NOMO-1 treated with dmso at 0.1 percent for 144 hours (cell line): ENCODE results near the gene RHOV.
A peak's percentile ranks its signal among the peaks of the same experiment; 100 is the strongest.

Experiments used
- DNase-seq: peaks from one replicate; lab custom pipeline; 2025; ENCODE audit not compliant: unreplicated experiment; lab: John Stamatoyannopoulos, UW

The RHOV gene

GRCh38 chr15:40904552-40905201 is 30.6 kb upstream of the RHOV start:
- DNase-seq, result no peak

- DNase-seq, result peak; percentile 97
Measured at GRCh38 chr15:40902605-40903561, 28.8 kb upstream of the RHOV start.

GRCh38 chr15:40901053-40901443 is 27.0 kb upstream of the RHOV start:
- no peak for DNase-seq

GRCh38 chr15:40900256-40901052 is 26.4 kb upstream of the RHOV start:
- no peak for DNase-seq

- DNase-seq, result no peak
Measured at GRCh38 chr15:40899536-40900207, 25.6 kb upstream of the RHOV start.

- peak; percentile 70 for DNase-seq
Measured at GRCh38 chr15:40894681-40895448, 20.8 kb upstream of the RHOV start.

- DNase-seq, result peak; percentile 96
Measured at GRCh38 chr15:40893733-40894680, 20.0 kb upstream of the RHOV start, which contains the start of gene VPS18. Gene VPS18, plus strand, starts transcription at chr15:40894450. Its CDS starts 319 bp downstream, at chr15:40894769.

GRCh38 chr15:40893019-40893670 is 19.1 kb upstream of the RHOV start:
- peak; percentile 36 for DNase-seq

- no peak for DNase-seq
Measured at GRCh38 chr15:40892447-40893012, 18.5 kb upstream of the RHOV start.

- DNase-seq, result no peak
Measured at GRCh38 chr15:40891810-40892446, 17.9 kb upstream of the RHOV start.

GRCh38 chr15:40891138-40891537 is 17.1 kb upstream of the RHOV start:
- no peak for DNase-seq

- DNase-seq, result no peak
Measured at GRCh38 chr15:40889112-40889511, 15.1 kb upstream of the RHOV start.

GRCh38 chr15:40886586-40886985 is 12.6 kb upstream of the RHOV start:
- DNase-seq, result no peak

- no peak for DNase-seq
Measured at GRCh38 chr15:40881351-40881750, 7.3 kb upstream of the RHOV start.

- no peak for DNase-seq
Measured at GRCh38 chr15:40879609-40880008, 5.6 kb upstream of the RHOV start.

- DNase-seq, result no peak
Measured at GRCh38 chr15:40878785-40879184, 4.8 kb upstream of the RHOV start.

- DNase-seq, result no peak
Measured at GRCh38 chr15:40877694-40878093, 3.7 kb upstream of the RHOV start.
